GM23338 (cell line): Measurements from ENCODE around the gene TRIM38. TPM values are rescaled to one million over a fixed set of nuclear protein-coding genes. Genes with fewer than 3 reads are reported as not detected.

Experiments used
- ATAC-seq: fragments of 200-7000 bp; cut with Tn5 transposase; 3 replicates; pipeline ENCODE4 v1.9.1; 2020
- DNase-seq: peaks from one replicate; pipeline ENCODE4 v3.0.0-alpha.2; 2015; ENCODE audit warnings: low spot score
- H2AFZ ChIP-seq: fragments of 200-600 bp; sonication (generic); 2 replicates; pipeline ENCODE4 v1.8.0; 2016; ENCODE audit warnings: antibody characterized with exemption, mild to moderate bottlenecking, moderate library complexity
- H3F3A ChIP-seq: fragments of 200-600 bp; sonication (generic); replicated peaks from 2 replicates; pipeline ENCODE4 v1.8.0; 2017; ENCODE audit warnings: antibody characterized with exemption, mixed run types, low read depth
- H3K27ac ChIP-seq: fragments of 200-600 bp; sonication (generic); 2 replicates; pipeline ENCODE4 v1.6.1; 2016; ENCODE audit warnings: low read depth
- H3K27me3 ChIP-seq: fragments of 200-600 bp; sonication (generic); 2 replicates; pipeline ENCODE4 v1.8.0; 2016; ENCODE audit warnings: mild to moderate bottlenecking, mixed run types, moderate library complexity; ENCODE audit not compliant: insufficient read depth
- H3K36me3 ChIP-seq: fragments of 200-600 bp; sonication (generic); 2 replicates; pipeline ENCODE4 v1.8.0; 2016; ENCODE audit warnings: mild to moderate bottlenecking; ENCODE audit not compliant: insufficient read depth
- H3K4me1 ChIP-seq: fragments of 200-600 bp; sonication (generic); 2 replicates; pipeline ENCODE4 v1.8.0; 2016; ENCODE audit warnings: mild to moderate bottlenecking, moderate library complexity; ENCODE audit not compliant: insufficient read depth
- H3K4me2 ChIP-seq: fragments of 200-600 bp; sonication (generic); 2 replicates; pipeline ENCODE4 v1.7.1; 2017; ENCODE audit warnings: mixed run types
- H3K4me3 ChIP-seq: fragments of 200-600 bp; sonication (generic); 2 replicates; pipeline ENCODE4 v1.6.1; 2016; ENCODE audit warnings: mixed run types
- H3K79me2 ChIP-seq: fragments of 200-600 bp; sonication (generic); replicated peaks from 2 replicates; pipeline ENCODE4 v1.8.0; 2017; ENCODE audit warnings: mild to moderate bottlenecking; ENCODE audit not compliant: insufficient read depth
- H3K9me2 ChIP-seq: fragments of 200-600 bp; sonication (generic); 2 replicates; pipeline ENCODE4 v1.8.0; 2017; ENCODE audit not compliant: insufficient read depth
- H4K20me1 ChIP-seq: fragments of 200-600 bp; sonication (generic); replicated peaks from 2 replicates; pipeline ENCODE4 v1.8.0; 2017; ENCODE audit warnings: mild to moderate bottlenecking; ENCODE audit not compliant: insufficient read depth
- H3K27ac Mint-ChIP-seq: 2 replicates; pipeline ENCODE4 v1.8.0; 2020; ENCODE audit warnings: inconsistent platforms, mild to moderate bottlenecking, moderate library complexity, mixed read lengths
- H3K27me3 Mint-ChIP-seq: 3 replicates; pipeline ENCODE4 v1.8.0; 2022; ENCODE audit warnings: low read depth, mild to moderate bottlenecking, moderate library complexity, mixed read lengths, inconsistent platforms; ENCODE audit not compliant: insufficient read depth, poor library complexity
- H3K36me3 Mint-ChIP-seq: 3 replicates; pipeline ENCODE4 v1.8.0; 2021; ENCODE audit warnings: low read depth, mild to moderate bottlenecking, inconsistent platforms, moderate library complexity, mixed read lengths
- H3K4me1 Mint-ChIP-seq: 3 replicates; pipeline ENCODE4 v1.8.0; 2020; ENCODE audit warnings: mild to moderate bottlenecking, inconsistent platforms, mixed read lengths
- H3K4me3 Mint-ChIP-seq: 3 replicates; pipeline ENCODE4 v1.8.0; 2021; ENCODE audit warnings: moderate library complexity, mild to moderate bottlenecking, inconsistent platforms, mixed read lengths
- H3K9me3 Mint-ChIP-seq: 3 replicates; pipeline ENCODE4 v1.8.0; 2020; ENCODE audit warnings: moderate library complexity, mild to moderate bottlenecking, inconsistent platforms, mixed read lengths
- CTCF ChIP-seq, 2 experiments: fragments of 200-600 bp in 1 of 2; sonication (generic) in 1 of 2; conservative IDR thresholded peaks; 2 replicates each; pipeline versions ENCODE4 v1.5.1 to v1.6.1; 2016 to 2017; ENCODE audit warnings: antibody characterized with exemption in 2 of 2, low read depth in 2 of 2, mild to moderate bottlenecking in 2 of 2, moderate library complexity in 1 of 2
- ETS1 ChIP-seq: IDR thresholded peaks from 2 replicates; pipeline ENCODE4 v1.6.1; 2016; ENCODE audit warnings: antibody characterized with exemption
- EZH2phosphoT487 ChIP-seq: fragments of 200-600 bp; sonication (generic); IDR thresholded peaks from one replicate; pipeline ENCODE4 v1.8.1; 2018; ENCODE audit warnings: antibody characterized with exemption; ENCODE audit not compliant: unreplicated experiment
- NANOG ChIP-seq: IDR thresholded peaks from 2 replicates; pipeline ENCODE4 v1.6.1; 2016; ENCODE audit warnings: antibody characterized with exemption, borderline replicate concordance
- ZNF114 ChIP-seq: fragments of 250-450 bp; sonication (Bioruptor Pico); IDR thresholded peaks from 2 replicates; pipeline ENCODE4 v1.5.0; 2020; ENCODE audit warnings: mild to moderate bottlenecking, moderate library complexity
- ZNF462 ChIP-seq: fragments of 250-450 bp; sonication (Bioruptor Pico); IDR thresholded peaks from 2 replicates; pipeline ENCODE4 v1.5.0; 2020; ENCODE audit warnings: mild to moderate bottlenecking, moderate library complexity
- polyA plus RNA-seq: library from polyadenylated mRNA; unstranded; fragments of >200 nt; fragmentation: Nextera tagmentation; extraction: Ambion mirVana; gene quantifications from 2 replicates; pipeline ENCODE4 v1.2.1, GENCODE V29; 2016
- total RNA-seq: library from RNA; depleted of rRNA; stranded (reverse); fragments of >200 nt; shearing (Covaris generic); gene quantifications from 2 replicates; pipeline ENCODE4 v1.2.3, GENCODE V29; 2014

TRIM38 gene
- total and polyA plus RNA-seq, 2 experiments from 2014 or later, result 0.66 to 0.82 TPM

GRCh38 chr6:25984265-25984664 lies 21.7 kb downstream of the TRIM38 start:
- Histone ChIP-seq H3K4me1 (no peaks in the 10 kb centered on the region; the same call in 1 of the 2 replicates), H3K4me2 (no peak overlapping the region), H3K79me2 (no peaks in the 10 kb centered on the region), H2AFZ (no peak overlapping the region), H4K20me1 (no peaks in the 10 kb centered on the region), H3K27me3 (no peaks in the 10 kb centered on the region), H3K9me2 (no peaks in the 10 kb centered on the region), H3K4me3 (no peak overlapping the region), H3K36me3 (no peaks in the 10 kb centered on the region), H3F3A (no peaks in the 10 kb centered on the region), H3K27ac (no peak overlapping the region)
- Mint-ChIP-seq H3K27ac (no peak overlapping the region), H3K9me3 (no peaks in the 10 kb centered on the region), H3K4me1 (peaks cover 2% of the 10 kb centered on the region; the same call in 2 of the 3 replicates), H3K4me3 (no peak overlapping the region), H3K27me3 (no peaks in the 10 kb centered on the region), H3K36me3 (no peaks in the 10 kb centered on the region)
- DNase-seq (no peak), ATAC-seq (no peak)
- TF ChIP-seq ZNF462 (CRISPR knock-in tag), result no peak
- no peak for TF ChIP-seq CTCF (conservative IDR thresholded peaks at IDR 0.05; ENCODE audit: low read depth in 2 of 2)
- TF ChIP-seq EZH2phosphoT487, result no peak

GRCh38 chr6:25987845-25988244 lies 25.2 kb downstream of the TRIM38 start:
- Histone ChIP-seq H4K20me1 (no peaks in the 10 kb centered on the region), H2AFZ (no peak overlapping the region), H3K4me3 (no peak overlapping the region; the same call in 1 of the 2 replicates), H3K4me2 (0 out of 2 replicates have a peak overlapping the region, but pooled peaks have one; percentile 28), H3K9me2 (no peaks in the 10 kb centered on the region), H3K36me3 (no peaks in the 10 kb centered on the region), H3F3A (no peaks in the 10 kb centered on the region), H3K27me3 (no peaks in the 10 kb centered on the region), H3K4me1 (peaks cover 9% of the 10 kb centered on the region; the same call in 1 of the 2 replicates), H3K79me2 (no peaks in the 10 kb centered on the region), H3K27ac (no peak overlapping the region)
- no peaks in the 10 kb centered on the region for H3K36me3 Mint-ChIP-seq
- ATAC-seq (no peak), DNase-seq (peak; percentile 83)
- no peak for TF ChIP-seq ETS1
- no peak for TF ChIP-seq ZNF114 (CRISPR knock-in tag)
- TF ChIP-seq NANOG, result no peak
- H3K27me3 Mint-ChIP-seq, result peaks cover 3% of the 10 kb centered on the region
- H3K4me1 Mint-ChIP-seq, result peaks cover 5% of the 10 kb centered on the region
- H3K4me3 Mint-ChIP-seq, result no peak overlapping the region
- H3K9me3 Mint-ChIP-seq, result no peaks in the 10 kb centered on the region
- H3K27ac Mint-ChIP-seq, result no peak overlapping the region
